ENCODE measurements around the gene IFI27. TPM values are rescaled to one million over a fixed set of nuclear protein-coding genes. Genes with fewer than 3 reads are reported as not detected.

Gene IFI27
- total RNA-seq, 2 donors from 2014 or later: 88.4 to 529 TPM

DNA sequence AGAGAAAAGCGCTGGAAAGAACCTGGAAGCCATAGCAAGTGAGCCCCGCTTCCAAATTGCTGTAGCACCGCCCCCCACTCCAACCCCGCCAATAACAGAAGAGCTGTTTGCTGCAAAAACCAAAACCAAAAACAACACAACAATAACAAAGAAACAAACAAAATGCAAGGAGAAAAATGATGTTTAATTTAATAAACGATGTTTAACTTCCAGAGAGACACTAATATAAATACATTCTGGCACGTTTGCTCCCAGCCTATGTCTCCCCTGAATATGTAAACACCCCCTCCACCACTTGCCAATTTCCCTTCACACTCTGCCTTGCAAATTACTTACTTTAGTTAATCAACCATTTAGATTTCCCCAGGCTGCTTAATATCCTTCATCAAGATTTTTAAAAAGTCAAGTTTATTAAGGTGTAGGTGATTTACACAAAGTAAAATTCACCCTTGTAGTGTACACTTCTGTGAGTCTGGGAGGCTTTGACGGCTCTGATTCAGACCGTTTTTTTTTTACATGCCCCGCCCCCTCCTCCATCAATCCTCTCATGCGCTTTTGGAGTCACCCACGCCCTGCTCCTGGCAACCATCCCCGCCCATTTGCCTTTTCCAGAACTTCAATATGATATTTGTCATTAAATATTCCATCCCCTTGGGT, 19.4 kb downstream of the IFI27 start:
- WGBS: under 1% methylated on average over 12 of the region's 12 CpGs
- Histone ChIP-seq H3K4me3 (peak overlapping the region; percentile 26 to 33), H3K9me3 (no peaks in the 10 kb centered on the region), H3K27ac (peak overlapping the region; percentile 56 to 62), H3K36me3 (no peaks in the 10 kb centered on the region), H3K4me1 (replicated peaks) (no peaks in the 10 kb centered on the region), H3K27me3 (replicated peaks; ENCODE audit: insufficient read depth) (no peaks in the 10 kb centered on the region)
- no peak for TF ChIP-seq POLR2AphosphoS5 (IDR thresholded peaks at IDR 0.05)
- TF ChIP-seq, protein P1, sequence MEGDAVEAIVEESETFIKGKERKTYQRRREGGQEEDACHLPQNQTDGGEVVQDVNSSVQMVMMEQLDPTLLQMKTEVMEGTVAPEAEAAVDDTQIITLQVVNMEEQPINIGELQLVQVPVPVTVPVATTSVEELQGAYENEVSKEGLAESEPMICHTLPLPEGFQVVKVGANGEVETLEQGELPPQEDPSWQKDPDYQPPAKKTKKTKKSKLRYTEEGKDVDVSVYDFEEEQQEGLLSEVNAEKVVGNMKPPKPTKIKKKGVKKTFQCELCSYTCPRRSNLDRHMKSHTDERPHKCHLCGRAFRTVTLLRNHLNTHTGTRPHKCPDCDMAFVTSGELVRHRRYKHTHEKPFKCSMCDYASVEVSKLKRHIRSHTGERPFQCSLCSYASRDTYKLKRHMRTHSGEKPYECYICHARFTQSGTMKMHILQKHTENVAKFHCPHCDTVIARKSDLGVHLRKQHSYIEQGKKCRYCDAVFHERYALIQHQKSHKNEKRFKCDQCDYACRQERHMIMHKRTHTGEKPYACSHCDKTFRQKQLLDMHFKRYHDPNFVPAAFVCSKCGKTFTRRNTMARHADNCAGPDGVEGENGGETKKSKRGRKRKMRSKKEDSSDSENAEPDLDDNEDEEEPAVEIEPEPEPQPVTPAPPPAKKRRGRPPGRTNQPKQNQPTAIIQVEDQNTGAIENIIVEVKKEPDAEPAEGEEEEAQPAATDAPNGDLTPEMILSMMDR (IDR thresholded peaks at IDR 0.05): no peak
- TF ChIP-seq POLR2A (IDR thresholded peaks at IDR 0.05): no peak
- DNase-seq (ENCODE audit: low spot score): no peak
- intact Hi-C loops (cut with DNase I): loop anchor here (5.0 to 10.0 kb wide), 2 partner anchors 48 to 195 kb away; partner anchors contain the start of genes DDX24 and IFI27L1

DNA sequence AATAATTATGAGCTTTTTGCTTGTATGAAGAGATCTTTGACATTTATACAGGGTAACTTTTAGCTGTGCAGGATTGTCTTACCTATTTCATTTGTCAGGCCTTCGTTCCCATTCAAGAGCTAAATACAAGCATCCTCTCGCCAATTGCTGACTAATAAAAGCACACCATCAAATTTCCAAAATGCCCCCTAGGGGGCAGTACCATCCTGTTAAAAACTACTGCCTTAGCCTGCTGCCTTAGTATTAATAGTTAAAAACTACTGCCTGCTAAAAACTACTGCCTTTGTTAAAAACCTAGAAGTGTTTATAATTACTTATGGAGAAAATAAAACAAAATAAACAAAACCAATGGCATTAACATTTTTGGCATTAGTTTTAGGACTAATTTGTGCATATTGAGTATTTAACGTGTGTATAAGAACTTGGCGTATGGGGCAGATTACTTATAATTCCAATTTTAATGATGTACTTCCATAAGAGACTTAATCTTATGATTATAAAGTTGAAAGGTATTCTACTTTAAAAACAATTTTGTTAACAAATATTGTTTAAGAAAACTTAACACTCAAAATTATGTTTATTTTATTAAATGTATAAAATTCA, 21.9 kb downstream of the IFI27 start:
- intact Hi-C loops (cut with DNase I): loop anchor here (10.0 kb wide), 1 partner anchor 198 kb away; no protein-coding TSS in a partner anchor
- WGBS: 45% methylated on average over 4 of the region's 4 CpGs

DNA sequence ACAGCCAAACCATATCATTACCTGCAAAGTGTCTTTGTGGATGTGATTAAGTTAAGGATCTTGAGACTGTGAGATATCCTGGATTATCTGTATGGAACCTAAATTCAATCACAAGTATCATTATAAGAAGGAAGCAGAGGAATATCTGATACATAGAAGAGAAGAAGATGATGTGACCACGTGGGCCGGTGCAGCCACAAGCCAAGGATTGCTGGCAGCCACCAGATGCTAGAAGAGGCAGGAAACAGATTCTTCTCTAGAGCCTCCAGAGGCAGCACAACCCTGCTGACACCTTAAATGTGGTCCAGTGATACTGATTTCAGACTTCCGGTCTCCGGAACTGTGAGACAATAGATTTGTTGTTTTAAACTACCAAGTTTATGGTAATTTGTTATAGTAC, 24.9 kb downstream of the IFI27 start:
- no peak overlapping the region for H3K4me3 ChIP-seq
- WGBS: 82% methylated on average over 4 of the region's 4 CpGs
- no peaks in the 10 kb centered on the region for H3K36me3 ChIP-seq
- no peaks in the 10 kb centered on the region for H3K9me3 ChIP-seq
- intact Hi-C loops (cut with DNase I): loop anchor here (10.0 kb wide), 1 partner anchor 201 kb away; no protein-coding TSS in a partner anchor
- no peaks in the 10 kb centered on the region for H3K27me3 ChIP-seq (replicated peaks; ENCODE audit: insufficient read depth)
- H3K27ac ChIP-seq: no peak overlapping the region
- no peak for DNase-seq (ENCODE audit: low spot score)
- TF ChIP-seq, protein P1 (IDR thresholded peaks at IDR 0.05): no peak
- no peak for TF ChIP-seq POLR2AphosphoS5 (IDR thresholded peaks at IDR 0.05)
- no peak for TF ChIP-seq POLR2A (IDR thresholded peaks at IDR 0.05)
- H3K4me1 ChIP-seq (replicated peaks): no peaks in the 10 kb centered on the region

More for the DNA sequence above, 21.9 kb downstream of the IFI27 start:
- no peak for TF ChIP-seq POLR2AphosphoS5 (IDR thresholded peaks at IDR 0.05)
- TF ChIP-seq, protein P1 (IDR thresholded peaks at IDR 0.05): peak; percentile 36 to 68 (median 60)
- Histone ChIP-seq H3K9me3 (no peaks in the 10 kb centered on the region), H3K4me3 (no peak overlapping the region), H3K36me3 (no peaks in the 10 kb centered on the region), H3K27ac (no peak overlapping the region), H3K4me1 (replicated peaks) (no peaks in the 10 kb centered on the region), H3K27me3 (replicated peaks; ENCODE audit: insufficient read depth) (no peaks in the 10 kb centered on the region)
- peak; percentile 37 for DNase-seq (ENCODE audit: low spot score)

DNA sequence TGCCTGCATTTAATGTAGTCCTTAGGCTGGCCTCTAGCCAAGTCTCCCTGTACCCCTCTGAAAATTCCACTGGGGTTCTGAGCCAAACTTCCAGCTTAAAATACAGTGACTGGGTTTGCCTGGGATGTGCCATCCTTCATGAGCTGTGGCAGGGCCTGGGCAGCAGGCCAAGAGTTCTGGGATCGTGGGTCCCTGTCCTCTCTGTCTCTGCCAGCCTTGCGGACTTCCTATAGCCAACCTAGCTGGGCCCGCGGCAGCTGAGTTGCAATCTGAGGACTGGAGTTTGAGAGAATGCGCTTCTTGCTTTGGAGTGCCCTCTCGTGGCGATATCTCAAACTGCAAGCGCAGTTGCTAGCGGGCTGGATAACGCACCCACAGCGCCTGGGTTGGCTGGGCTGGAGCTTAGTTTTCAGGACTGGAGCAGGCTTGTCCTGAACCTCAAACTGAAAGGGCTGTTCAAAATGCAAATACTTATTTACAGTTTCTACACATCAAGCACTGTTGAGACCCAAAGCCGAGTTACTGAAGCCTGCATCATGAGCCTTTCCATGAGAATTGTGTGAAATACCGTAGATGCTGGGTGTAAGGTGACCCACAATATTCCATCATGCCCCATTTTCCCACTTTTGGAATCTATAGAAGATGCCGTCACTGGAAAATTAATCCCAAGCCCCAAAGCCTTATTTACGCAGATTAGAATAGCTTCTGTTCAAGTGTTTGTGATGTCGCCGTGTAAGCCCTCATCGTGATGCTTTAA, 26.2 kb downstream of the IFI27 start:
- Histone ChIP-seq H3K4me1 (replicated peaks) (no peaks in the 10 kb centered on the region), H3K9me3 (no peaks in the 10 kb centered on the region), H3K36me3 (no peaks in the 10 kb centered on the region), H3K27me3 (replicated peaks; ENCODE audit: insufficient read depth) (no peaks in the 10 kb centered on the region), H3K4me3 (no peak overlapping the region), H3K27ac (no peak overlapping the region)
- TF ChIP-seq POLR2AphosphoS5 (IDR thresholded peaks at IDR 0.05) (peak; percentile 48), POLR2A (IDR thresholded peaks at IDR 0.05) (no peak)
- TF ChIP-seq, protein P1 (IDR thresholded peaks at IDR 0.05): peak; percentile 83 to 93 (median 90)
- intact Hi-C loops (cut with DNase I): loop anchor here (2.0 to 10.0 kb wide), 2 partner anchors 100 to 202 kb away; no protein-coding TSS in a partner anchor
- peak; percentile 84 for DNase-seq (ENCODE audit: low spot score)
- WGBS: 27% methylated on average over 18 of the region's 18 CpGs

Measured in prostate gland (tissue), 2 donors.